ENCODE results near the gene SCCPDH.
"Not testable (repeated sequence)": the region's sequence is repeated elsewhere in the genome, so short reads cannot be mapped to it uniquely, and the experiment has no call there.

The SCCPDH gene

GRCh38 chr1:246734866-246735265 lies 10.7 kb downstream of the SCCPDH start:
- in situ Hi-C loops (cut with MboI; ENCODE audit: low pct_unique_long_range_greater_than_20kb, low sequenced_read_pairs), result no loop called here
- DNase-seq, result no peak

- DNase-seq, result no peak
Measured at GRCh38 chr1:246735735-246736134, 11.5 kb downstream of the SCCPDH start.

GRCh38 chr1:246742396-246742795 lies 18.2 kb downstream of the SCCPDH start:
- in situ Hi-C loops (cut with MboI; ENCODE audit: low pct_unique_long_range_greater_than_20kb, low sequenced_read_pairs), result no loop called here
- DNase-seq, result no peak

More at GRCh38 chr1:246735735-246736134, 11.5 kb downstream of the SCCPDH start:
- in situ Hi-C loops (cut with MboI; ENCODE audit: low pct_unique_long_range_greater_than_20kb, low sequenced_read_pairs), result no loop called here

- DNase-seq; in situ Hi-C loops (cut with MboI; ENCODE audit: low pct_unique_long_range_greater_than_20kb, low sequenced_read_pairs): not testable (repeated sequence)
Measured at GRCh38 chr1:246746155-246746554, 21.9 kb downstream of the SCCPDH start.

- in situ Hi-C loops (cut with MboI; ENCODE audit: low pct_unique_long_range_greater_than_20kb, low sequenced_read_pairs), result no loop called here
Measured at GRCh38 chr1:246748006-246748405, 23.8 kb downstream of the SCCPDH start.

DNA sequence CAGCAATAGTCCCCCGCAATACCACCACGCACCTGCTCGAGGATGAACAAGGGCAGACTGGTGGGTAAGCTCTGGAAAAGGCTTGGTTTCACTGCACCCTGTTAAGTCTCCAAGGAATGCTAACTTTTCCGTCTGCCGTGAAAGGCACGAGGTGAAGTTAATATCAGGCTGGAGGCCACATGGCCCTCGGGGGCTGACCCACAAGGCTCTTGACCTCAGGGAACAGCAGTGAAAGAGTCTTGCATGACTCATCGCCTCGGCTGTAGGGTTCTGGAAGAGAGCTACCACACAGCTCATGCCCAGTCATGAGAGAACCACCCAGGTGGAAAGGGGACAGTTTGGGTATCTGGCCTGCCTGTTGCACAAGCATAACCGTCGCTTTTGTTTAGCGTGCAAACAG lies 24.7 kb downstream of the SCCPDH start:
- in situ Hi-C loops (cut with MboI; ENCODE audit: low pct_unique_long_range_greater_than_20kb, low sequenced_read_pairs), result no loop called here
- DNase-seq, result no peak

More at GRCh38 chr1:246748006-246748405, 23.8 kb downstream of the SCCPDH start:
- no peak for DNase-seq

GRCh38 chr1:246750752-246751151 lies 26.5 kb downstream of the SCCPDH start:
- in situ Hi-C loops (cut with MboI; ENCODE audit: low pct_unique_long_range_greater_than_20kb, low sequenced_read_pairs), result no loop called here
- DNase-seq, result no peak

DNA sequence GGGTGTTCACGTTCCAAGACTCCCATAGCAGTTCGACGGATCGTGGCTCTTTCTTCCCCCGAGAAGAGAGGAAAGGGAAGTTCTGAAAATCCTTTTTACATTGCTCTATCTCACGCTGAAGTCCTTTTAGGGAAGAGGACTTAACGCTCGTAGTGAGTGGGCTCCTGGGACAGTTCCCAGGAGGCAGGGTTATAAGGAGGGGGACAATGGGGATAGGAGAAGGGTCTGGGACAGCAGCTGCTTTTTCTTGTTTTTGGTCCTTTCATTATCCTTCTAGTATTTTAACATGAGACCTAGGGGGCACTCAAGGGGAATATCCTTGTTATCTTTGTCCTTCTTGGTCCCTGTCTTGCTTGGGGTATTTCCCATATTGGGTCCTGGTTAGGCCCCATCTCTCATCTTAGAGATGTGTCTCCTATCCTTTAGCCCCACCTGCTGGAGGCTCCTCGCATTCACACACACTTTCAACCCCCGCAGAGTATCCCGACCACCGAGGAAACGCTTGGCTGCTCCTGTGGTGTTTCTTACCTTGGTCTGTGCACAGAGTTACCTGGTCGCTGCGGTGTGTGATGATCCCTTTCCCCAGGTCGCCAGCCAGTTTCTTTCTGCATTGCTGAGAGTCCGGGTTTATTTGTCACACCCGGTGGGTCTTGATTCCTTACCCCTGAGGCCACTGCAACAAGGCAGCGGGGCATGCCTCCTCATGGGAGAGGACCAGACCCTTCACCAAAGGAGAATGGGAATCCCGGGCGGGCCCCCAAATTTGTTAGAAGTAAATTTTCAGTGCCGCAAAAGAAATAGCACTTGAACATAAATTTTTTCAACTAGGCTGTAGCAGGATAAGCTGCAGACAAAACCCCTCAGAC lies 29.7 kb downstream of the SCCPDH start:
- peak; percentile 78 for DNase-seq
- in situ Hi-C loops (cut with MboI; ENCODE audit: low pct_unique_long_range_greater_than_20kb, low sequenced_read_pairs), result no loop called here

- in situ Hi-C loops (cut with MboI; ENCODE audit: low pct_unique_long_range_greater_than_20kb, low sequenced_read_pairs), result no loop called here
- no peak for DNase-seq
Measured at GRCh38 chr1:246755419-246755818, 31.2 kb downstream of the SCCPDH start.

DNA sequence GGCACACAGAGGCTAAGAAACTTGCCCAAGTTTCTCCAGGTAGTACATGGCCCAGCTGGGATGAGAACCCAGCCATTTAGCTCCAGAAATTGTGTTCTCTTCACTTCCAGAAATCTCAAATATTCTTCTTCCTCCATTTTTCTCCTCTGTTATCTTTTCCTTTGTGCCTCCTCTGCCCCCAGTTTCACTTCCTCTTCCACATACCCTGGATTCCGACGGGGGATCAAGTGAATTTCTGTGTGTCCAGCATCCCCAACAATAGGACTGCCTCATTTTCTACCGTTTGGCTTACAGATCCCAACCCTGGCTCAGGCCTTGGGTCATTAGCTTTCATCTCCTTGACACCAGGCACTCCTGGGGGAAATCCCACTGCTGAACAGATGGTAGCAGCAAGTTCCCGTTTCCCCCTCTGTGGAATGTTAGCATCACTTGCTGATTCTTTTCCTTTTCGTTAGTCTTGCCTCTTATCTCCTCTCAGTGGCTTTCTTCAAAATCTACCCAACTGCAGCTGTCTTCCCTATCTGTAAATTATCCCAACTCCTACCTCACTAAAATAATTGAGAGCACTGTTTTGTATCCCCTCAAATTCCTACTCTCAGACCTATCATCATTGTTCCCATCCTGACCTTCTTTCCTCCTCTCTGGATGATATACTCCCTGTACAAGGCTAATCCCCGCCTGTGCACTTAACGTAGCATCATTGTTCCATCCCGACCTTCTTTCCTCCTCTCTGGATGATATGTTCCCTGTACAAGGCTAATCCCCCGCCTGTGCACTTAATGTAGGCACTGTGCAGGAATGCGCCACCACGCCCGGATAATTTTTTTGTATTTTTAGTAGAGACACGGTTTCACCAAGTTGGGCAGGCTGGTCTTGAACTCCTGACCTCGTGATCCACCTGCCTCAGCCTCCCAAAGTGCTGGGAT lies 36.5 kb downstream of the SCCPDH start:
- in situ Hi-C loops (cut with MboI; ENCODE audit: low pct_unique_long_range_greater_than_20kb, low sequenced_read_pairs), result no loop called here
- no peak for DNase-seq

GRCh38 chr1:246761396-246761795 lies 37.2 kb downstream of the SCCPDH start:
- in situ Hi-C loops (cut with MboI; ENCODE audit: low pct_unique_long_range_greater_than_20kb, low sequenced_read_pairs), result no loop called here
- no peak for DNase-seq

DNA sequence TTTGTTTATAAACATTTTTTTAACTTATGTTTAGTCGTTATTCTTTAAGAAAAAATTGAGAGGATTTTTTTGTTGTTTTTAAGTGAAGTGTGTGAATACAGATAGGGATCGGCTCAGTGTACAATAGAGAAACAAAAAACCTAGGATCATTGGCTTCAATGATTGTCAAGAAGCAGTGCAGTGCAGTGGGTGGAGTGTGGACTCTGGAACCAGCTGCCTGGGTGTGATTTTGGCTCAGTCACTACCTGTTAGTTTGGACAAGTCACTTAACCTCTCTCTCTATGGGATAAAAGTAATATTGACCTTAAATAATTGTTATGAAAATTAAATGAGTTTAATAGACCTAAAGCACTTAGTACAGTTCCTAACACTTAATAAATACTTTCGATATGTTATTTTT lies 41.3 kb downstream of the SCCPDH start:
- in situ Hi-C loops (cut with MboI; ENCODE audit: low pct_unique_long_range_greater_than_20kb, low sequenced_read_pairs), result no loop called here
- DNase-seq, result no peak

GRCh38 chr1:246768403-246769020 lies 44.3 kb downstream of the SCCPDH start:
- no peak for DNase-seq
- in situ Hi-C loops (cut with MboI; ENCODE audit: low pct_unique_long_range_greater_than_20kb, low sequenced_read_pairs), result no loop called here

- DNase-seq, result no peak
- in situ Hi-C loops (cut with MboI; ENCODE audit: low pct_unique_long_range_greater_than_20kb, low sequenced_read_pairs), result no loop called here
Measured at GRCh38 chr1:246769306-246769705, 45.1 kb downstream of the SCCPDH start.

DNA sequence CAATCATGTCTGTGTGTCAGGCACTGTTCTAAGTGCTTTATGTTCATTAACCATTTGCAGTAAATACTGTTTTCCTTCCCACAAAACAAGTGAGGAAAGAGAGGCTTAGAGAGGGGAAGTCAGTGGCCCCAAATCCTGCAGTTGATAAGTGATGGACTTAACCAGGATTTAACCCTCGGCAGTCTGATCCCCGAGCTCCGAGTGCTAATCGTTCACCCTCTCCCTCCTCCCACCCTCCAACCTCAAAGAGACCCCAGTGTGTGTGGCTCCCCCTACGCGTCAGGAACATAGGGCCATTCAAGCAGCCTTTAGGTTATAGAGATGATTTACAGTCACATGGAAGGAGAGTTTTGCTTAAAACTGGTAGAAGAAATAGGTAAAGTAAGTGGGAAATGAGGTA lies 47.2 kb downstream of the SCCPDH start:
- DNase-seq, result no peak
- in situ Hi-C loops (cut with MboI; ENCODE audit: low pct_unique_long_range_greater_than_20kb, low sequenced_read_pairs), result no loop called here

GRCh38 chr1:246772686-246773085 lies 48.5 kb downstream of the SCCPDH start:
- DNase-seq, result no peak
- in situ Hi-C loops (cut with MboI; ENCODE audit: low pct_unique_long_range_greater_than_20kb, low sequenced_read_pairs), result no loop called here

DNA sequence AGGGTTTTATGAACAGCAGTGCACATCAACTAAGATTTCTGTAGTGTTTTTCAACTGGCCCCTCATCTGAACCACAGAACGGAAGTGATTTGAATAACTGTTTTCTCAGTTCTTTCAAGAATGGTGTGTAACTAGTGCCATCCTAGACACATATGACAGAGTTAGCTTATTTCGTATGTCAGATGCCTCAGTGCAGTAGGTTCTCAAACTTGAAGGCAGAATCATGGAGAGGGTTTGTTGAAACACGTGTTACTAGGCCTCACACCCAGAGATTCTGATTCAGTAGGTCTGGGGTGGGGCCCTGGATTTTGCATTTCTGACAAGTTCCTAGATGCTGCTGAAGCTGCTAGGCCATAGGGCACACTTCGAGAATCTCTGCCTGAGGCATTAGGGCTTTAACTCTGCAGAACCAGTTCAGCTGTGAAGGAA lies 49.0 kb downstream of the SCCPDH start:
- in situ Hi-C loops (cut with MboI; ENCODE audit: low pct_unique_long_range_greater_than_20kb, low sequenced_read_pairs), result no loop called here
- DNase-seq, result no peak

- DNase-seq, result no peak
- in situ Hi-C loops (cut with MboI; ENCODE audit: low pct_unique_long_range_greater_than_20kb, low sequenced_read_pairs), result no loop called here
Measured at GRCh38 chr1:246775531-246776385, 51.5 kb downstream of the SCCPDH start.

DNA sequence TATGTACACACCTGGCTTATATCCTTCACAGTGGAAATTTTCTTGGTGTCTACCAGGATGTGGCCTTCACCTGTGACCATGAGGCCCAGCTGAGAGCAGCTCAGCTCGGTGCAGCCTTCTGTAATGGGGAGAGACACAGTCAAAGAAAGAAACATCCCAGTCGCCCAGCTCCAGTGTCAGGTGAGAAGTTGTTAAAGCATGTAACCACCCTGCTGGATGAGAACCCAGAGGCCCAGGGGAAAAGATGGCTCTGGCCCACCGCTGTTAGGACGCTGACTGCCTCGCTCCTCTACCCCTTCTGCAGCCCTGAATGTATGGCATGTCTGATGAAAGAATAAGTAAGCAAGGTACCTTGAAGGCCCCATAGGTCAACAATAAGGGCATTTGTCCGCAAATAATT lies 52.7 kb downstream of the SCCPDH start:
- in situ Hi-C loops (cut with MboI; ENCODE audit: low pct_unique_long_range_greater_than_20kb, low sequenced_read_pairs), result no loop called here
- DNase-seq, result no peak
